Left renal cortex interstitium (tissue), 4 donors: ENCODE results near the gene TMEM132D. TPM values are rescaled to one million over a fixed set of nuclear protein-coding genes. Genes with fewer than 3 reads are reported as not detected.

Source experiments
- DNase-seq, 4 donors: peaks; one replicate each; pipeline ENCODE4 v3.0.0-alpha.2; 2013; ENCODE audit warnings: low read depth in 4 of 4, low spot score in 2 of 4, missing footprints in 1 of 4
- polyA plus RNA-seq, 4 donors: library from polyadenylated mRNA; unstranded; fragments of 120-200 nt; gene quantifications; one replicate each; pipeline ENCODE4 v1.2.1, GENCODE V29; 2013; ENCODE audit not compliant: insufficient read length in 4 of 4

The TMEM132D gene
- polyA plus RNA-seq, 4 donors: 1.2 to 2.3 (median 2.0) TPM

GRCh38 chr12:129750421-129750820 is 153.4 kb downstream of the TMEM132D start:
- no peak for DNase-seq

- DNase-seq: no peak
Measured at GRCh38 chr12:129746318-129746717, 157.5 kb downstream of the TMEM132D start.

DNA sequence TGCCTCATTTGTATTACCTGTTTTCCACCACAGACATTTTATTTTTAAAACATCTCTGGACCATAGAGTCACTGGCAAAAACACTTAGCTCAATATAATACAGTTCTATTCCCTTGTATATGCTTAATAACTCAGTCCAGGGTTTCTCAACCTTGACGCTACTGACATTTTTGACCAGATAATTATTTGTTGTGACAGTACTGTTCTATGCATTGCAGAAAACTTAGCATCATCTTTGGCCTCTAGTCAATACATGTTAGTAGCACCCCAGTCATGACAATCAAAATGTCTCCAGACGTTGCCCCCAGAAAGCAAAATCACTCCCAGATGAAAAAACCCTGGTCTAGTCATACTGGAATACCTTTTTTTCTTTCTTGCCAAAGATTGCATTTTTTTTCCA is 174.7 kb downstream of the TMEM132D start:
- DNase-seq: no peak

GRCh38 chr12:129727100-129727499 is 176.7 kb downstream of the TMEM132D start:
- no peak for DNase-seq

DNA sequence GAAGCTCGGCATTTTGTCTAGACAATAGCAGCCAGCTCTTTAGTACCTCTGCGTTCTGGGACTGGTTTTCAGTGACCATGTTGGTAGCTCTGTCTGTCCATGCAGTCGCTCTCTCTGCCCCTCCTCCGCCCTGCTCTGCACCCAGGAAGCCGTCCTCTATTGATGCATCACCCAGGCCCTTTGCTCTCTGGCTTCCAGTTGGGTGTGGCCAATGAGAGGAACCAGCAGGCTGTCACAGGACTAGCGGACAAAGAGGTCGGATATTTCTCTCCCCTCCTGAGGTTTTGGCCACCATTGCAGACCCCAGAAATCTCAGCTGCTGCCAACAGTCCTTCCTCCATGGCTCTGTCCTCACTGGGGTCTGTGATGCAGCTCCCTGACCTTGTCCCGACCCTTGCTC is 180.6 kb downstream of the TMEM132D start:
- no peak for DNase-seq

- no peak for DNase-seq
Measured at GRCh38 chr12:129720618-129721017, 183.2 kb downstream of the TMEM132D start.

- no peak for DNase-seq
Measured at GRCh38 chr12:129719416-129719815, 184.4 kb downstream of the TMEM132D start.

GRCh38 chr12:129717438-129717837 is 186.4 kb downstream of the TMEM132D start:
- no peak for DNase-seq

- DNase-seq: no peak
Measured at GRCh38 chr12:129716825-129717224, 187.0 kb downstream of the TMEM132D start.

DNA sequence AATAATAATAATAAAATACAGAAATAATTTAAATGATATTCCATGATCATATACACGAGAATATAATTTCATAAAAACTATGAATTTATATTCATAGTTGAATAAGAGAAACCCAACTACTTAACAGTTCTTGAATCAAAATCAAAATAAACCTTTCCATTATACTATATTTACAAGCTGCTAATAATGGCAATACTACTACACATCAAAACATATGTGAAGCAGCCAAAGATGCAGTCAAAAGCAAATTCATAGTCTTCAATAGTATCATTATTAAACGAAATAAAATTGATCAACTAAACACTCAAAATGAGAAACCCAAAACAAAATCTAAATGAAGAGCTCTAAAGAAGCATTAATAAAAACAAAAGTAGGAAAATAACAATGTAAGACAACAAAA is 197.1 kb downstream of the TMEM132D start:
- no peak for DNase-seq

DNA sequence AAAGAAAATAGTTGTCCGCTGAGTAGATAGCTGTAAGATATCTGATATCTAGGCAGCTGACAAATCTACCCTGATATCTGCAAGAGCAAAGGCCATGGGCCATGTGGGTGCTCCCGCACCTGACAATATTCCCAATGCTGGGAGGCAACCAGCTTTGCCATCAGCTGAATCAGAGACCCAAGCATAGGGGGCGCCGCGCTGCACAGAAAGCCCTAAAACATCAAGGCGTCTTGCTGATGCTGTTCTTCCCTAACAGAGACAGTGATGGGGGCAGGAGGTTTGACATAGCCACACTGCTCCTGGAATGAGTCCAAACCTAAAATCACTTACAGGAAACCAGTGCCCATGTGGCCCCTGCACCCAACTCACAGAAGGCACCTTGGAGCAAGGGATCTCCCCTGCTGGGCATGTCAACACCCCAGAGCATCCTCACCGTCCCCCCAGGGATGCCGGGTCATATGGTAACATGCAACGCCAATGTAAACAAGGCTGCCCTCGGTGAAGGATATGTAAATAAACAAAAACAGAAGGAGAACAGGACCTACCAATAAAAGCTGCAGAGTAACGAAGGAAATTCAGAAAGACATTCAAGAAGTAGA is 199.5 kb downstream of the TMEM132D start:
- DNase-seq: no peak

DNA sequence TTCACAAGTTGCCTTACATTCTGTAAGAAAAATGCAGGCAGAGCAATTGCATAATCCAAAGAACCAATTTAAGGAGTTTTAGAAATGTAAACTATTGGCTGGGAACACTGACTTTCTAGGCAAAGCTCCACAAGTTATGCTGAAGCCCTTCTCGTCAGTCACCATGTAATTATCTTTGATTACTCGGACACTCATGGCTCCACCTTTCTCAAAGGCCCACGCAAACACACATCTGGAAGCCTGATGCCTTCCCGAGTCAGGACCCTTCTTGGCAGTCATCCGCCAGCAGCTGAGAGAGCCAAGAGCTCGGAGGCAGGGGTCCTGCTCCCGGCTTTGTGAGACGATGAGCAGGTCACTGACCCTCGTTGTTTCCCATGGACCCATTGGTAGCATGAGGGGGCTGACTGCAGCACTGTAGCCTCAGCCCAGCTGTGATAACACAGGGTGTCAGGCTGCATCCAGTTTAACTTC is 202.2 kb downstream of the TMEM132D start:
- no peak for DNase-seq

DNA sequence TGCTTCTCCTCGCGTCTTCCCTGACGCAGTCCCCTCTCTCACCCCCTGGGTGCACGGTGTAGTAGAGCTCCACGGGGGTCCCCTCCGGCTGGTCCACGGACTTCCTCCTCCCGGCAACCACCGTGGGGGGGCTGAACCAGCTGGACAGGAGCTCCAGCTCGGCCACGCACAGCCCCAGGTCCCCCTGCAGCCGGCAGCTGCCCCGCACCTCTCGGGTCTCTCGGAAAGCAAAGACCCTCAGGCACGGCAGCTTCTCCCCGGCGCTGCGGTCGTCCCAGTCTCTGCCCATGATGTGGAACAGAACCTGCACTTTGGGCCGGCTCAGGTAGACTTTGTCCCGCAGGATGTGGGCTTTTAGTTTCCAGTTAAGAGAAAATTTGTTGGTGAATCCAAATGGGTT is 203.8 kb downstream of the TMEM132D start:
- DNase-seq: no peak

GRCh38 chr12:129696926-129697325 is 206.9 kb downstream of the TMEM132D start:
- no peak for DNase-seq

DNA sequence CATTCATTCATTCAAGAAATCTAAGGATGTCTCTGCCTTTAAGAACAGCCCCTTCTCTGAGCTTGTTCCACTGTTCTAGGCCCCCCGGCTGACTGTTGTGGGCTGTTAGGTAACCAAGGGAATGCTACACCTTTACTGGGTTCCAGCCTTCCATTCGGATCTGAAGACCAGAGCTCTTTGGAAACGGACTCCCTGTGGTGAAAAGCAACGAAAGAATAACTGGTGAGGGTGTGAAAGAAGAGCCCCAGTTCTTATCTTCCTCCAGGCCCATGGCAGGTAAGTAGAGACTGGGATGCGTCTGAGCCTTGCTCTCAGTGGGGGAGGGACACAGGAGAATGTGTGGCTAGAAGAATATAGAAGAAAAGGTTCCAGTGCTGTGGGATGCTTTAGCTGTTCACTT is 207.4 kb downstream of the TMEM132D start:
- DNase-seq: no peak

- no peak for DNase-seq
Measured at GRCh38 chr12:129693731-129694130, 210.1 kb downstream of the TMEM132D start.

GRCh38 chr12:129687731-129688130 is 216.1 kb downstream of the TMEM132D start:
- DNase-seq: no peak

GRCh38 chr12:129681830-129682229 is 222.0 kb downstream of the TMEM132D start:
- DNase-seq: no peak

DNA sequence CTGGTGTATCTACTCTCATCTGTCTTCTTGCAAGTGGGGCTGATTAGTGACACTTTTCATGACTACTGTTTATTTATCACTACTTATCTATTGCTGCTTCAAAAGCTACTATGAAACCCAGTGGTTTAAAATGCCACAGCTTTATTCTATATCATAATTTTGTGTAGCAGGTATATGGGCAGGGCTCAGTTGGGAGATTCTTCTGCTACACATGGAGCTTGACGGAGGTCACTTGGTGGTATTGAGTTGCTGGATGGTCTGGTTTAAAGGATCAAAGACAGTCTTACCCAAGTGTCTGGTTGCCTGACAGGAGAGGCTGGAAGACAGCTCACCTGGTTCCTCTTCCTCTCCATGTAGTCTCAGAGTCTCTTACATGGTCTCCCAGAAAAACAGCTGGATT is 222.7 kb downstream of the TMEM132D start:
- DNase-seq: no peak

- no peak for DNase-seq
Measured at GRCh38 chr12:129676411-129676810, 227.4 kb downstream of the TMEM132D start.

DNA sequence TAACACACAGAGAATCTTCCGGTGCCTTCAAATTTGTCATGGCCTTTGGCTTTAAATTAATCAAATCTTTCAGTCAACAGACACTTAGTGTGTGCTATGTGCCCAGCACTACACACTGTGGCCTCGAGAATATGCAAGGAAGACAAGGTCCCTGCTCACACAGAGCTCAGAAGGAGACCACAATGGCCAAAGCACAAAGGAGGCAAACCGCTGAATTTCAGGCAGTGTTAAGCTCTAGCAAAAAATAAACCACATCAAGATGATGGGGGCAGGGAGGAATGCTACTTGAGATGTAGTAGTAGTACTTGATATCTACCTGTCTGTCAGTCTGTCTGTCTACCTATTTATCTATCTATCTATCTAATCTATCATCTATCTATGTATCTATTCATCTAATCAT is 227.9 kb downstream of the TMEM132D start:
- DNase-seq: no peak

DNA sequence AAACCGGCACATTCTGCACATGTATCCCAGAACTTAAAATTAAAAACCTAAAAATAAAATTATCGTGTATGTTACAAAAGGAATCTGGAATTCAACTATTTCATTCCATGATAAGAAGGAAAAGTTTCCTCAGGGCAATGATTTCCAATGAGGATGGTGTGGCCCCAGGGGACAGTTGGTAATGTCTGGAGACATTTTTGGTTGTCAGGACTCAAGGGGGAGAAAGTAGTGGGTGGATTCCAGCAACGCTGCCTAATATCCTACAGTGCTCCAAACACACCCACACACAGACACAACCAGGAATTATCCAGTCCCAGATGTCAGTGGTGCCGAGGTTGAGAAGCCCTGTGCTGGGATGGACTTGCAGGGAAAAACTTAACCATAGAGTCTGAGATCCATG is 228.3 kb downstream of the TMEM132D start:
- no peak for DNase-seq

DNA sequence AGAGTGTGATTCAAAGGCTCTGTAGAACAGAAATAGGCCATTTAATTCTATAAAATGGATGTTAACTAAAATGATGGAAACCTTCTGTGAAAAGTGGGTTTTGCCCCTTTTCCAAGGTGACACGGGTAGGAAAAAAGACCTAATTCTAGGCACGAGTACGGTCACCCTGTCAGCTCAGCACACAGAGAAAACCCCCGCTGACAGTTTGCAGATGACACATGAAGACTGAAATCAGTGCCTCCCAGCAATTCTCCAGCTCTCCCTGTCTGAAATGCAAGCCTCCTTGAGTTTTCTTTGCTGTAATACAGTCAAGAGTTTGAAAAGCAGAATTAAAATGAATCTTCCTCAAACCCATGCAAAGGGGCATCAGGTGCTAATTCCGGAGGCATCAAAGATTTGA is 230.0 kb downstream of the TMEM132D start:
- no peak for DNase-seq
